Measurements from ENCODE around the gene MDM4. TPM values are rescaled to one million over a fixed set of nuclear protein-coding genes. Genes with fewer than 3 reads are reported as not detected.

The MDM4 gene
- total RNA-seq, 1 experiment from 2014 or later = 174 TPM

GRCh38 chr1:204478172-204478899 lies 37.9 kb upstream of the MDM4 start:
- Mint-ChIP-seq H3K9me3 (ENCODE audit: unreplicated experiment) (no peaks in the 10 kb centered on the region), H3K27me3 (ENCODE audit: insufficient read depth, unreplicated experiment) (peaks cover 18% of the 10 kb centered on the region), H3K4me3 (ENCODE audit: unreplicated experiment) (no peak overlapping the region), H3K27ac (ENCODE audit: low read depth, unreplicated experiment) (no peak overlapping the region), H3K4me1 (ENCODE audit: insufficient read depth, unreplicated experiment) (peaks cover 11% of the 10 kb centered on the region), H3K36me3 (ENCODE audit: insufficient read depth, unreplicated experiment) (no peaks in the 10 kb centered on the region)
- no peak for DNase-seq (ENCODE audit: unreplicated experiment)
- ChIA-PET POLR2A (interaction anchor here (0.7 to 4.3 kb wide), 6 partner anchors 8 to 140 kb away, joined by 3 to 30 read pairs (median 4); partner anchors contain the start of gene PIK3C2B), CTCF (interaction anchor here (0.5 to 5.2 kb wide), 20 partner anchors 10 to 1211 kb away, joined by 3 to 34 read pairs (median 3); partner anchors contain the start of gene PIK3C2B)
- no TSS peak for BruUV-seq (replicated peaks)
- no peak for TF ChIP-seq CTCF (IDR thresholded peaks at IDR 0.05; ENCODE audit: unreplicated experiment)
- intact Hi-C loops (cut with micrococcal nuclease) = no loop called here

- Mint-ChIP-seq H3K9me3 (ENCODE audit: unreplicated experiment) (no peaks in the 10 kb centered on the region), H3K4me1 (ENCODE audit: insufficient read depth, unreplicated experiment) (peaks cover 15% of the 10 kb centered on the region), H3K27ac (ENCODE audit: low read depth, unreplicated experiment) (no peak overlapping the region), H3K27me3 (ENCODE audit: insufficient read depth, unreplicated experiment) (peaks cover 17% of the 10 kb centered on the region), H3K4me3 (ENCODE audit: unreplicated experiment) (no peak overlapping the region), H3K36me3 (ENCODE audit: insufficient read depth, unreplicated experiment) (no peaks in the 10 kb centered on the region)
- no TSS peak for BruUV-seq (replicated peaks)
- CTCF ChIA-PET = interaction anchor here (0.5 to 5.2 kb wide), 19 partner anchors 9 to 897 kb away, joined by 3 to 34 read pairs (median 3); partner anchors contain the start of gene PIK3C2B
- intact Hi-C loops (cut with micrococcal nuclease) = no loop called here
- TF ChIP-seq CTCF (IDR thresholded peaks at IDR 0.05; ENCODE audit: unreplicated experiment) = no peak
- POLR2A ChIA-PET = interaction anchor here (0.6 to 4.3 kb wide), 6 partner anchors 8 to 141 kb away, joined by 3 to 30 read pairs (median 4); partner anchors contain the start of gene PIK3C2B
- no peak for DNase-seq (ENCODE audit: unreplicated experiment)
Observed at GRCh38 chr1:204478921-204479320, 37.3 kb upstream of the MDM4 start.

GRCh38 chr1:204479387-204480136 lies 36.6 kb upstream of the MDM4 start:
- Mint-ChIP-seq H3K4me1 (ENCODE audit: insufficient read depth, unreplicated experiment) (peaks cover 17% of the 10 kb centered on the region), H3K27ac (ENCODE audit: low read depth, unreplicated experiment) (no peak overlapping the region), H3K36me3 (ENCODE audit: insufficient read depth, unreplicated experiment) (no peaks in the 10 kb centered on the region), H3K27me3 (ENCODE audit: insufficient read depth, unreplicated experiment) (peaks cover 11% of the 10 kb centered on the region), H3K9me3 (ENCODE audit: unreplicated experiment) (no peaks in the 10 kb centered on the region), H3K4me3 (ENCODE audit: unreplicated experiment) (no peak overlapping the region)
- no TSS peak for BruUV-seq (replicated peaks)
- CTCF ChIA-PET = interaction anchor here (0.6 to 5.2 kb wide), 14 partner anchors 8 to 586 kb away, joined by 3 to 34 read pairs (median 4); partner anchors contain the start of gene PIK3C2B
- POLR2A ChIA-PET = interaction anchor here (0.6 to 4.3 kb wide), 6 partner anchors 8 to 54 kb away, joined by 3 to 30 read pairs (median 4); partner anchors contain the start of gene PIK3C2B
- DNase-seq (ENCODE audit: unreplicated experiment) = no peak
- no peak for TF ChIP-seq CTCF (IDR thresholded peaks at IDR 0.05; ENCODE audit: unreplicated experiment)
- intact Hi-C loops (cut with micrococcal nuclease) = no loop called here

GRCh38 chr1:204480515-204480914 lies 35.7 kb upstream of the MDM4 start:
- H3K27me3 Mint-ChIP-seq (ENCODE audit: insufficient read depth, unreplicated experiment) = peaks cover 1% of the 10 kb centered on the region
- intact Hi-C loops (cut with micrococcal nuclease) = no loop called here
- TF ChIP-seq CTCF (IDR thresholded peaks at IDR 0.05; ENCODE audit: unreplicated experiment) = no peak
- H3K4me1 Mint-ChIP-seq (ENCODE audit: insufficient read depth, unreplicated experiment) = peaks cover 17% of the 10 kb centered on the region
- ChIA-PET CTCF (interaction anchor here (0.7 to 5.2 kb wide), 6 partner anchors 23 to 117 kb away, joined by 3 to 34 read pairs (median 4); no protein-coding TSS in a partner anchor), POLR2A (interaction anchor here (0.9 to 4.3 kb wide), 3 partner anchors 10 to 55 kb away, joined by 3 to 30 read pairs (median 3); partner anchors contain the start of gene PIK3C2B)
- no peak overlapping the region for H3K4me3 Mint-ChIP-seq (ENCODE audit: unreplicated experiment)
- H3K27ac Mint-ChIP-seq (ENCODE audit: low read depth, unreplicated experiment) = no peak overlapping the region
- H3K9me3 Mint-ChIP-seq (ENCODE audit: unreplicated experiment) = no peaks in the 10 kb centered on the region
- no peaks in the 10 kb centered on the region for H3K36me3 Mint-ChIP-seq (ENCODE audit: insufficient read depth, unreplicated experiment)
- BruUV-seq (replicated peaks) = no TSS peak
- no peak for DNase-seq (ENCODE audit: unreplicated experiment)
